Midbrain (tissue), 1 donor: ENCODE data around the gene GPR87.

Source experiments
- DNase-seq: peaks from one replicate; lab custom pipeline; 2025; lab: John Stamatoyannopoulos, UW

The GPR87 gene

DNA sequence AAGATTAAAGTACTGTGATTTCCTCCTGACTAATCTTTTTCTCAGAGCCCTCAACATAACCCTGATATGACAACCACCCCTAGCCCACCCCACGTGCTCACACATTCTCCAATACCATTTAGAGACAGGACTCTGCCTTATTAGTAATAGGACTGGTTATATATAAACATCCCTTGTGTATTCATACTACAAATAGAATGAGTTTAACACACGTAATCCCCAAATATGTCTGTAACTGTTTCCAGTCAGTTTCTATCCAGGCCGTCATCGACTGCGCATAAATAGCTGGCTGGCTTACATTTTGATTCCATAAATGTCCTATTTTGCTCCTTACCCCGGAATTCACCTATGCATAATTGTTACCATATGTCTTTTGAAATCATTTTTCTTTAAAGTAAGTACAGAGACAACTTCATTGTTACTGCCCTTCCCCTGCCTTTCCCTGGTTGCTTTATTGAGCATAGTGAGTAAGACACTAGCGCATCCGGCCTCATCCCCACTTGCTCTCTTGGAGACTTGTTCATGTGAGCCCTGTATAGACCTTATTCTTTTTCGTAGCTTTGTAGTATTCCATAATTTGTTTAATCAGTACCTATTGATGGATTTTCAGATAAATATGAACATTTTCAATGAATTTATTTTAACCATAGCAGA, 34.8 kb downstream of the GPR87 start:
- DNase-seq = no peak

DNA sequence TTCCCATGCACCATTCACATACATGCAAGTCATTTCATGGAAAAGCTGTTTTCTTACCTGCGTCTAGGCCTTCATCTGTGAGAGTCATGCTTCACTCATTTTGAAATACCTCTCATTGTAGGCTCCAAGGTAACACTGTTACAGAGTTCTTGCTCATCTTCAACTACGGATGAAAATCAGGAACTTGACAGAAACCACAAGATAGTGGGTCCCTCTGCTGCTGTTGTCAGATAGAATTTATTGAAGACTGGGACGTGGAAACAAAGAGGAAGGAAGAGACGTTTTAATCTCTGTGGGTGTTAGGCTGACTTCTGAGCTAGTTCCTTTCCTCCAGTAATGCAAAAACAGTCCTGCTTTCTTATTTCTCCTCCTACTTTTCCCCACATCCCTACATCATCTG, 38.4 kb downstream of the GPR87 start, which contains the start of gene P2RY14:
P2RY14 (minus strand) TSS at position 313 of the 400 bp plus-strand sequence. CDS start 64,226 bp downstream, outside the sequence.
- DNase-seq = peak; percentile 44

DNA sequence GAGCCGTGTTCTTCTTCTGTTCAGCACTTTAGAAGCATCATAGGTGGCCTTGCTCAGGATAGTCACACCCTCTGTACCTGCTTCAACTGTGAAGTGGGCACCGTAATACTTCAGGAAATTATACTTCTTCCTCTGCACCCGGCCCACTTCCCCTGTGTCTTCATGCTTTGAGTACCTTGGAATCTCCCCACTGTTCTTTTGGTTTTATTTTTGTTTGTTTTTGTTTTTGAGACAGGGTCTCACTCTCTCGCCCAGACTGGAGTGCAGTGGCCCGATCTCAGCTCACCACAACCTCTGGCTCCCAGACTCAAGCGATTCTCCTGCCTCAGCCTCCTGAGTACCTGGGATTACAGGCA, 40.0 kb downstream of the GPR87 start:
- DNase-seq = no peak

DNA sequence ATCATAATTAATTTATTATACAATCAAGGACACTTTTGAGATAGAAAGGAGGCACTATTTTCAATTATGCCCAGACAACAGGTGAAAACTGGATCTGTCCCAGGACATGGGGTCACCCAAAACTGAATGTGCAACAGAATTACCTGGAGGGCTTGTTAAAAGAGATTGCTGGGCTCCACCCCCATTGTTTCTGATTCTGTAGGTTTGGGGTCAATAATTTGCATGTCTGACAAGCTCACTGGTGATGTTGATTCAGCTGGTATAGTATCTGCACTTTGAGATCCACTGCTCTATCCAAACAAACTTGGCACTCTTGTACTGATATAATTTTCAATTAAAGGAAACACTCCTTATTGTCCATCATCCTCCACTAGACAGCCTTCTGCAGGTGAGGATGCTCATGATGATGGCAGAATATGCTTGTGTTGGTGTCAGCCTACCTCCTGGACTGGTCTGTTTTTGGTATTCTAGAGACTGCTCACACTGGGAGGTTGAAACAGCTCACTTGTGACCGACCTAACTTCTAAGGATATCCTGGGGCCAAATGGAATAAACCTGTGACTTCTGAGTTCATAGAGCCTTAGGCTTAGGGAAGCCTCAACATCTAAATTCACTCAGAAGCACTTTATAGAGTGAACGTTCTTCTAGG, 40.5 kb downstream of the GPR87 start:
- no peak for DNase-seq

DNA sequence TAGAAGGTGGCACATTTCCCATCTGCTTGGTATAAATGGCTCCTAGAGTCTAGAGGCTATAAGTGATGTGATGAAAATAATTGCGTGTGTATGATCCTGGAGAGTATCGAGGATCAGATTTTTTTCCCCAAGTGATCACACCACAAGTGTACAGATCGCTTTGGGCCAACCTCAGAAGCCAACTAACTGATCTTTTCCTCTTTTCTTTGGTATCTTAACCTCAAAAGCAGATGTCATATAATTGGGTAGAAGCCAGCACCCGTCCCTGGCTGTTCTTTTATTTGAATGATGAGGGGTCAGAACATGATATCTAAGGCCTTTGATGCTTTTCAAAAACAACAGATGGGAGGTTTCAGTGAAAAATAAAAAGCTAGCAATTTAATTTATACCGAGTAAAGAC, 41.5 kb downstream of the GPR87 start:
- DNase-seq = no peak

DNA sequence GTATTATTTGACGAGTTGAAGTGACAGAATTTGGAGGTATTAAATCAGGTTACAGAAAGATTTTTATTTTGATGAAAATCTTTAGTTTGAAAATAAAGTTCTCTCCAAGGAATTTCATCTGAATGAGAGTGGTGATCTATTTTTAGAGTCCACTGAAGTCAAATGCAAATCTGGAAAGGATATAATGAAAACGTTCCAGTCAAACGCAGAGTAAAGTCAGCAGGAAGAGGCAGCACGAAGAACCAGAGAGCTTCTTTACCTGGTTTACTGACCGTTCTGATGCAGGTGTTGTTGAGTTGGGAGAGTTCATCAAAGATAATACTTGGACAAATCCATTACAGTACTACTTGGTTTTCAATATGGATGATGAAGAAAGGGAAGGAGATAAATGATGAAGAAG, 47.0 kb downstream of the GPR87 start:
- DNase-seq = no peak

DNA sequence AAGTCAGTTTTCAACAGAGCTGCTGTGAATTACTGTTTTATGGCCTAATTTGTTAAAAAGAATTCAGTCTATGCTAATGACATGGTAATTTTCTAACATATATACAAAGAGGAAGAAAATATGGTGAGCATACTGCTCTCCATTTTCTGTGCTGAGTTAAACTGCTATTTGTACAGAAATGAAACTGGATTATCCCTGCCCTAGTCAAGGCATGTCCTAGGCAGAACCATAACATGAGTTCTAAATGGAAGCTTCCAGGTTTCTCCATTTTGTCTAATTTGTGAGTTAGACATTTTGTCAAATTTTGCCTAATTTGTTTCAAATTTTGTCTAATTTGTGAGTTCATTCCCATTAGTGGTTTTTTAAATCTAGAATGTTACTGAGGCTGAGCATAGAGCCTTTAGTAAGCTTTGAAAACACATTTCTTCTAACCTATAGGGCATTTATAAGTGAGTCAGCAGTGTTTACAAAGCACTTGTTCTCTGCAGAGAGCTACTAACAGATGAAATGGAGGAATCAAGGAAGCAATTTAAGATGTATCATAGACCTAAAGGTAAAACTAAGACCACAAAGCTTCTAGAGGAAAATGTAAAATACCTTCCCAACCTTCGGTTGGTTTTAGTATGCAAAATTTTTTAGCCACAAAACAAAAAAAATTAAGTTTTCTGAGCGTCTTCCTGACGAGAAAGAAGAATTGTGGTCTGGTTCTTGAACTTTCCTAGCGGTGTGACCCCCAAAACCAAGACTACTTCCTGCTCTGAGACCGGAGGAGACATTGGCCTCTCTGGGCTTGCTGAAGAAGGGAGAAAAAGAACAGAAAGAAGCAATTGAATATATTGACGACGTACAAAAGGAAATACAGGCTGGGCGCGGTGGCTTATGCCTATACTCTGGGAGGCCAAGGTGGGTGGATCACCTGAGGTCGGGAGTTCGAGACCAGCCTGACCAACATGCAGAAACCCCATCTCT, 48.1 kb downstream of the GPR87 start:
- no peak for DNase-seq

DNA sequence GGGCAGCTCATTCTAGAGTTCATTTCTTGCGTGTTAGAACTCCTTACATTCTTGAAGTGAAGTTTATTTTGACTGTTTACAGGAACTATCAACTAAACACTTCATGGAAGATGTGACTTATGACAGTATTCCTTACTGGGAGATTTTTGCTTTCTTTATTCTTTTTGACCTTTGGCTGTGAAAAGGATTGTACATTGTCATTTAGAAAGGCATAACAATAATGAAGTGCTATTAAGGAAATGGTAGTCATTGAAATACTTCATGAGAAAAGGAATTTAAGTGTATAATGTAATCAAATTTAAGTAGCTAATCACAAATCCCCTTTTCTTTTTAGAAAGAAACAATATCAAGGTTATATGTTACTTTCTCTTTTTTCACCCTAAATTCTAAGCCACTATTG, 49.6 kb downstream of the GPR87 start:
- DNase-seq = no peak

DNA sequence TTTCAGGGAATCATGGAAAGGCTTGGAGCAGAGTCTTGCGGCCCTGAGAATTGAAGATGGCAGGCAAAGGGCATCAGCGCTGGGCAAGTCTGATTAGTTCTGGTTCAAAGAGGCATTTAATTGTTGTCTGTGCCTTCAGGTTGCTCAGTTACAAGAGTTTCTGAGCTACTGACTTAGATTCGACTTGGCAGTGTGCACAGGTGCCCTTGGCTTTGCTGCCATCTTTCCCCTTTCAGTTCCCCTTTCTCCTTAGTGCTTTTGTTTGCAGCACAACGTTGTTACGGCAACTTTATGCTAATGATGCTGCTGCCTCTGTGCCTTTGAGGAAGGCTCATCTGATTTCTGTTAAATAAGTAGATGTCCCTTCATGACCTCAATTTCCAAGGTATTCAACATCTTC, 50.8 kb downstream of the GPR87 start:
- DNase-seq = peak; percentile 20

DNA sequence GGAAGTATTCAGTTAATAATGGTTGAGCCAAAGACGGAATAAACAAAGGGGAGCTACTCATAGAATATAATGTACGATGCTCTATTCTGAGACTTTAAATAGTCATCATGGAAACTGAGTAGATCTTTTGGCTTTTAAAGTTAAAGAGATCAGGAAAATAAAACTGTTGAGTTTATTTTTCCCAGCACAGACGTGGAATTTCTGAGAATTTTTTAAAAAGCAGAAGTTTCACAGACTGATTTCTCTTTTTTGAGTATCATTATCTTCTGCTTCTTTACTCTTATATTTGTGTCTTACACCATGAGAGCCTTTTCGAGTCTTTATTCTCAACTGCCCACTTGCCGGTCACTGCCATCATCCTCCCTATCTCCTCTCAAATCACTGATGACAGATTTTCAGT, 51.5 kb downstream of the GPR87 start:
- DNase-seq = no peak

DNA sequence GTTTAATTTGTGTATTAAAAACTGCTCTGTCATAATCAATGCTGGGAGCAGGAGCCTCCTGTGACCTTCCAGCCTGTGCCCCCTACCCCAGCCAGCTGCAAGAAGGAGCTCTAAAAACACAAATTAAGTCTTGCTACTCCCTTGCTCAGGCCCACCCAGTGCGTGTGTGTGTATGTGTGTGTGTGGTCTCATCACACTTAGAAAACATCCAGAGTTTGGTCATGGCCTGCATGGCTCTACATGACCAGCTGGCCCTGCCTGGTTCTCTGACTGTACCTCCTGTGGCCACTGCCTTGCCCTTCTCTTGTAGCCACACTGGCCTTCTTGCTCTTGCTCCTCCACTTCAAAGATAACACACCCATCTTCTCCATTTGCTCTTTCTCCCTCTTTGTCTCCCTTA, 52.0 kb downstream of the GPR87 start:
- DNase-seq = no peak

DNA sequence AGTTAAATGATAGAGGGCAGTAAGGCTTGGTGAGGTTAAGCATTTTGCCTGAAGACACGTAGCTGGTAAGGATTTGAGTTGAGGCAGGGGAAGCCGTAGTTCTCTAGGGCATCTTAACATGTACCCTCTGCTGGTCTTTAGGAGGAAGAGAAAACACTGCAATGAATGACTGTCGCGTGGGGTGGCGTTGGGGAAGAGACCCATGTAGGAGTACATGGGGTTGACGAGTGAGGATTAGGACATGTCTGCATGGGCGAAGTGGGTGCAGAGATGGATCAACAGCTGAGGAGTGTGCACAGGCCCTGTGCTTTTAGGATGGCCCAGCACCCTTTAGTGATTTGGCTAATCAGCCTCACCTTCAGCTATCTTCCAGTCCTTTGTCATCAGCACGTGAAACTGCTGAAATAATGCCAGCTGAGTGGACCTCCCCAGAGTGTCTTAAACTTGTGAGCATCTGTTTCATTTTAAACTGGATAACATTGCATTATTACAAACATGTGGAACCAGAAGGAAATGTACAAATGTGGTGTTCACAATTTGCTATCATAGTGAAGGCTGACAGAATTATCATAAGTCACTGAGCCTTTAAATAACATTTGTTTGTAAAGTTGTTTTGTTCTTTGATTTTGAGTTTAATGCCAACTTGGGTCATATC, 53.6 kb downstream of the GPR87 start:
- no peak for DNase-seq

DNA sequence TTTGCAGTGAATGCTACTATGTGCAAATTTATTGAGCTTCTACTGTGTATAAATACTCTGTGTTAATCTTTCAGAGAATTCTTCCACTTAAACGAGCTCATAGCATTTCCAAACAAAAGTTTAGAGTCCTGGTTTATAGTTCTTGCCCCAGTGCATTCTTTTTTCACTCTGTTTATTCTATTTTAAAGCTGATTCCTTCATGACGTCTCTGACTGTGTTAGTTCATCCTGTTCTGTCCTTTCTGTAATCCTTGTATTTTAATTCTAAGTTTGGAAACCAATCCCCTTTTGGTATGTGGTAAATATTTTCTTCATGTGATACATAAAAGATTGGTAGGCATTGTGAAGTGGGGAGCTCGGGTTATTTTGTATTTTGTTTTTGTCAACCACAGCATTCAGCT, 57.0 kb downstream of the GPR87 start:
- no peak for DNase-seq

DNA sequence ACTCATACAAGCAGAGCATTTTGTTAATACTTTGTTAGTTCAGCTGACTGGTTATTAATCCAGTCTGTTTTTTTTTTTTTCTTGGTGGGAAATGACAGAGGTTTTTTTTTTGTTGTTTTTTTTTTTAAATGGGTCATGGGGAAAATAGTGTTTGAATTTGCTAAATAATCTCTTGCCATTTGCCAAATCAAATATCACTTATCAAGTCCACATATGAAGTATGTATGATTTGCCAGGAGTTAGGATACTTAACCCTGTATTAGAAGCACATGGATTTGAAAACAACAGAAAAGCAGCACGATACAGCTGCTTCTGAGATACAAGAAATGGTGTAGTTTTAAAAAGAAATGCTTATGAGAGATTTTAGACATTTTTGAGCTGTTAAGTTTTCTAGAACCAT, 59.9 kb downstream of the GPR87 start:
- DNase-seq = no peak

DNA sequence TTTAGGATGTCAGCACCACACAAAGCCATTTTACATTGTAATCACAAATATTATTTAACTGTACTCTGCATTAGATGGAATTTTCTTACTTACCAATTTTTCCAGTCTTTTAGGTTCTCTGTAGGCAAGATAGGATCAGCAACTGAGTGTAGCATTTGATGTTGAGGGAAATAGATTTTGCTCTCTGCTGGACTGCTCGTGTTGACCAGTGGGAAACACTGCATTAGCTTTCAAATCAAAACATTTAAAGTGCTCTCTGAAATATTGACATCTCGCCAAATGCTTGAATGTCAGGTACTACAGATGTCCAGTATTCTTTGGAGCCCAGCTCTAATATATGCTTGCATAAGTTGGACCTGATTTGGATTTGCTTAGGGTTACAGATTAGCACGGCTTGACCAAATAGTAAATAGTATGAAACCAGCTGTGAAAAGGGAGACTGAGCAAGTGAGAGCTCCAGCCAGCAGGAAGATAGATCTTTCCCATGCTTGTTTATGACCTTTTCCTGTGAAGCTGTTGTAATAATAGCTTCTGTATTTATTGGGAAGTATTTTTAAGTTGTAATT, 67.8 kb downstream of the GPR87 start:
- DNase-seq = no peak
